ENCODE data around the gene CHAC1.

The CHAC1 gene

GRCh38 chr15:40952901-40953712, at the start of gene CHAC1:
Gene CHAC1, plus strand, starts transcription at chr15:40953471. Its CDS starts 113 bp downstream, at chr15:40953584.
- H3K4me3 ChIP-seq (ENCODE audit: insufficient read length, low read depth), result peak within 1 kb of the TSS; percentile 62
- H3K9me3 ChIP-seq (ENCODE audit: insufficient read depth, low read length), result no peaks in the 10 kb centered on the region
- H3K9ac ChIP-seq (ENCODE audit: insufficient read length, low read depth), result peak within 1 kb of the TSS; percentile 80
- peaks cover 20% of the 10 kb centered on the region for H3K36me3 ChIP-seq (ENCODE audit: insufficient read depth, insufficient read length, low read length)
- TF ChIP-seq SUZ12 (IDR thresholded peaks at IDR 0.05; ENCODE audit: extremely low read depth, insufficient read depth, insufficient read length), result no peak
- no peak for TF ChIP-seq YY1 (IDR thresholded peaks at IDR 0.05; ENCODE audit: insufficient read depth, insufficient read length)
- peaks cover 6% of the 10 kb centered on the region for H3K4me1 ChIP-seq (ENCODE audit: insufficient read depth, insufficient read length)
- peaks cover 35% of the 10 kb centered on the region for H3K27me3 ChIP-seq (ENCODE audit: insufficient read depth, insufficient read length)
- peak; percentile 89 for DNase-seq (ENCODE audit: low read depth, low spot score)

DNA sequence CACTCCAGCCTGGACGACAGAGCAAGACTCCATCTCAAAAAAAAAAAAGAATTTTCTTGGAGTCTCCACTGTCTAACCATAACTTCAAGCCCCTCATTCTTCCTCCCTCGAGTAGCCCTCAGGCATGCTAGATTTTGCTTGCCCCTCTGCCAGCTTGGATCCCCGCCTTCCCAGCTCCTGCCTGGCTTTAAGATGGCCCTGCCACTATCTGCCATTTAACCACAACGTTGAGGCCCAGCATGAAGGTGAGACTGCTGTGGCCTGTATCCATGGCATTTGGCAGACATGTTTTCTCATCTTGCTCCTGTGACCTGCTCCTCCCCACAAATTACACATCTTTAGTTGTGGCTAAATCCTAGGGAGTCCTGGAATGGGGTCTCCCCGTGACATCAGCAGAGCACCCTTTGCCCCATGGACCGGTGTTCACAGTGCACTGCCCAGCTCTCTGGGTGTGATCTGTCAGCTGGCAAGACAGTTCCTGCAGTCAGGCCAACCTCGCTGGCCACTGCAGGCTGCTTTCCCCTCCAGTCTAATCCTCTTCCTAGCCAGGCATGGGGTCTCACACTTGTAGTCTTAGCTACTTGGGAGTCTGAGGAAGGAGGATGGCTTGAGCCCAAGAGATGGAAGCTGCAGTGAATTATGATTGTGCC, 48.6 kb upstream of the CHAC1 start:
- Histone ChIP-seq H3K36me3 (ENCODE audit: insufficient read depth, insufficient read length, low read length) (peaks cover 47% of the 10 kb centered on the region), H3K9me3 (ENCODE audit: insufficient read depth, low read length) (no peaks in the 10 kb centered on the region), H3K9ac (ENCODE audit: insufficient read length, low read depth) (no peak overlapping the region), H3K4me3 (ENCODE audit: insufficient read length, low read depth) (no peak overlapping the region), H3K4me1 (ENCODE audit: insufficient read depth, insufficient read length) (peaks cover 14% of the 10 kb centered on the region), H3K27me3 (ENCODE audit: insufficient read depth, insufficient read length) (peaks cover 12% of the 10 kb centered on the region)
- TF ChIP-seq YY1 (IDR thresholded peaks at IDR 0.05; ENCODE audit: insufficient read depth, insufficient read length) (no peak), SUZ12 (IDR thresholded peaks at IDR 0.05; ENCODE audit: extremely low read depth, insufficient read depth, insufficient read length) (no peak), ZNF274 (IDR thresholded peaks at IDR 0.05; ENCODE audit: low read depth, low read length) (no peak)
- no peak for DNase-seq (ENCODE audit: low read depth, low spot score)

DNA sequence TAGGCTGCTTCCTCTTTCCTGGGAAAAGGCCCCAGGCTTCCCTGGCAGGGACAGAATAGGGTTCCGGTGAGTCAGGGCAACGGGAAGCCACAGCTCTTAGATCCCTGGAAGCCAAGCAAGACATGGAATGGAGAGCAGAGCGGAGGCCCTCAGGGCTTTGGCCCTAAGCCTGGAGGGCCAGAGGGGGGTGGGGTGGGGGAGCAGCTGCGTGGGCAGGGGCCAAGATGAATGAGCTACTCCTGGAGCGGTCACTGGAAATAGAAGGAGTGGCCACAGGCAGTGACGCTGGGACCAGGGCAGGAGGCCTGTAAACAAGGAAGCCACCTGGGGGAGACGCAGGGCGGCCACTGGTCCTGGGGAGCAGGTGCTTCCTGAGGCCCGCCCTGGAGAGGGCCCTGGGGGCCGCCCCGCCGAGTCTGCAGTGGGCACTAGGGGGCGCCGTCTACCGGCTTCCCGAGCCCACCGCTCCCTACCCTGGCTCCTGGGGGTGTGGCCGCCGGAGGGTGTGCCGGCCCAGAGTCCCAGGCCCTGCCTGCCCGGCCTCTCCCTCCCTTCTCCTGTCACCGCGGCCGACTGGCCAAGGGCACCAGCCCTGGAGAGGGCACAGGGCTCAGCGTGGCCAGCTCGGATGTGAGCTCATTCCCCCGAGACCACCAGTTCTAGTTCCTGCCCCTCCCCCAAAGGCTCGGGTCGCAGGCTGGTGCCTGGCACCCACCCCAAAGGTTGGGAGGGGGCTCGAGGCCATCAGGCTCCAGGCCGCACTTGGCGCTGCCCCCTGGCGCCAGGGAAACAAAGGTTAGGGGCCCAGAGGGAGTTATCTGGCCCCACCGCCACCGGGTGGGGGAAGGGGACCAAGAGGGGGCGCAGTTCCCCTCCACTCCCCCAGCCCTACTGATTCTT, 46.9 kb upstream of the CHAC1 start:
- Histone ChIP-seq H3K4me1 (ENCODE audit: insufficient read depth, insufficient read length) (peaks cover 17% of the 10 kb centered on the region), H3K4me3 (ENCODE audit: insufficient read length, low read depth) (no peak overlapping the region), H3K9ac (ENCODE audit: insufficient read length, low read depth) (no peak overlapping the region), H3K27me3 (ENCODE audit: insufficient read depth, insufficient read length) (peaks cover 17% of the 10 kb centered on the region), H3K36me3 (ENCODE audit: insufficient read depth, insufficient read length, low read length) (peaks cover 33% of the 10 kb centered on the region), H3K9me3 (ENCODE audit: insufficient read depth, low read length) (no peaks in the 10 kb centered on the region)
- no peak for DNase-seq (ENCODE audit: low read depth, low spot score)
- no peak for TF ChIP-seq ZNF274 (IDR thresholded peaks at IDR 0.05; ENCODE audit: low read depth, low read length)

GRCh38 chr15:40906991-40907802, 46.1 kb upstream of the CHAC1 start:
- Histone ChIP-seq H3K9ac (ENCODE audit: insufficient read length, low read depth) (no peak overlapping the region), H3K27me3 (ENCODE audit: insufficient read depth, insufficient read length) (peaks cover 17% of the 10 kb centered on the region), H3K36me3 (ENCODE audit: insufficient read depth, insufficient read length, low read length) (peaks cover 31% of the 10 kb centered on the region), H3K4me1 (ENCODE audit: insufficient read depth, insufficient read length) (peaks cover 23% of the 10 kb centered on the region), H3K4me3 (ENCODE audit: insufficient read length, low read depth) (no peak overlapping the region), H3K9me3 (ENCODE audit: insufficient read depth, low read length) (no peaks in the 10 kb centered on the region)
- TF ChIP-seq ZNF274 (IDR thresholded peaks at IDR 0.05; ENCODE audit: low read depth, low read length) (no peak), YY1 (IDR thresholded peaks at IDR 0.05; ENCODE audit: insufficient read depth, insufficient read length) (no peak), SUZ12 (IDR thresholded peaks at IDR 0.05; ENCODE audit: extremely low read depth, insufficient read depth, insufficient read length) (no peak)
- no peak for DNase-seq (ENCODE audit: low read depth, low spot score)

DNA sequence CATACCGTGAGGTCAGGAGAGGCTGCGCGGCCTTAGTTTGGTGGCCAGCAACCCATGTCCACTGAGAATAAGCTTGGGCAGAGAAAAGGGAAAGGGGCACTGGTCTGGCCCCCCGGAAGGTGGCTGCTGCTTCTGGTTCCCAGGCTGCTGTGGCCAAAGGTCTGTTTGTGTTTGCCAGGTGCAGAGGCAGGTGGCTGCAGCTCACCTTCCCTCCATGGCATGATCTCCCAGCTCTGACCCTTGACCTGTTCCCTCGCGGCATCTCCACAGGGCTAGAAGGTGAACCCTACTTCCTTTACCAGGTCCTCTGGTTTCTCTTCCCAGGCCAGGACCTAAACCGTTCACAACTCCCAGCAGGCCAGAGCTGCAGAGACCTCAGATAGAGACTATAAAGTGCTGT, 45.2 kb upstream of the CHAC1 start:
- Histone ChIP-seq H3K27me3 (ENCODE audit: insufficient read depth, insufficient read length) (peaks cover 17% of the 10 kb centered on the region), H3K4me1 (ENCODE audit: insufficient read depth, insufficient read length) (peaks cover 30% of the 10 kb centered on the region), H3K36me3 (ENCODE audit: insufficient read depth, insufficient read length, low read length) (peaks cover 22% of the 10 kb centered on the region), H3K4me3 (ENCODE audit: insufficient read length, low read depth) (no peak overlapping the region), H3K9me3 (ENCODE audit: insufficient read depth, low read length) (no peaks in the 10 kb centered on the region), H3K9ac (ENCODE audit: insufficient read length, low read depth) (no peak overlapping the region)
- no peak for DNase-seq (ENCODE audit: low read depth, low spot score)
- TF ChIP-seq YY1 (IDR thresholded peaks at IDR 0.05; ENCODE audit: insufficient read depth, insufficient read length) (no peak), ZNF274 (IDR thresholded peaks at IDR 0.05; ENCODE audit: low read depth, low read length) (no peak), SUZ12 (IDR thresholded peaks at IDR 0.05; ENCODE audit: extremely low read depth, insufficient read depth, insufficient read length) (no peak)

GRCh38 chr15:40909662-40910630, 43.3 kb upstream of the CHAC1 start:
- H3K27me3 ChIP-seq (ENCODE audit: insufficient read depth, insufficient read length), result peaks cover 25% of the 10 kb centered on the region
- DNase-seq (ENCODE audit: low read depth, low spot score), result no peak
- peaks cover 8% of the 10 kb centered on the region for H3K36me3 ChIP-seq (ENCODE audit: insufficient read depth, insufficient read length, low read length)
- H3K4me1 ChIP-seq (ENCODE audit: insufficient read depth, insufficient read length), result peaks cover 34% of the 10 kb centered on the region
- H3K9me3 ChIP-seq (ENCODE audit: insufficient read depth, low read length), result no peaks in the 10 kb centered on the region
- TF ChIP-seq YY1 (IDR thresholded peaks at IDR 0.05; ENCODE audit: insufficient read depth, insufficient read length) (no peak), ZNF274 (IDR thresholded peaks at IDR 0.05; ENCODE audit: low read depth, low read length) (no peak), SUZ12 (IDR thresholded peaks at IDR 0.05; ENCODE audit: extremely low read depth, insufficient read depth, insufficient read length) (no peak)
- H3K9ac ChIP-seq (ENCODE audit: insufficient read length, low read depth), result peak overlapping the region; percentile 26
- no peak overlapping the region for H3K4me3 ChIP-seq (ENCODE audit: insufficient read length, low read depth)
